ENCODE measurements around the gene SF3B2. TPM values are rescaled to one million over a fixed set of nuclear protein-coding genes. Genes with fewer than 3 reads are reported as not detected.

Gene SF3B2
- 100 to 1,000 TPM in 1 of 2 donors, 10 to 100 TPM in 1; 62.5 to 111 TPM for total RNA-seq

- Histone ChIP-seq H3K9me3 (no peaks in the 10 kb centered on the region), H3K4me3 (peak within 1 kb of the TSS; percentile 98 to 100), H3K4me1 (peaks cover under 1 to 38% of the 10 kb centered on the region in 2 donors)
These were observed at the start of gene SF3B2 for GRCh38 chr11:66051766-66052663. Gene SF3B2, plus strand, starts transcription at chr11:66052364. Its CDS starts 21 bp downstream, at chr11:66052385.

GRCh38 chr11:66002648-66003225 is 49.4 kb upstream of the SF3B2 start:
- Histone ChIP-seq H3K4me1 (peaks cover 0 to 22% of the 10 kb centered on the region in 2 donors), H3K4me3 (peak overlapping the region; percentile 77 to 86), H3K27me3 (no peaks in the 10 kb centered on the region), H3K9me3 (no peaks in the 10 kb centered on the region), H3K36me3 (peaks cover 42% of the 10 kb centered on the region), H3K27ac (peak overlapping the region; percentile 90 to 91)
- TF ChIP-seq, protein P1, sequence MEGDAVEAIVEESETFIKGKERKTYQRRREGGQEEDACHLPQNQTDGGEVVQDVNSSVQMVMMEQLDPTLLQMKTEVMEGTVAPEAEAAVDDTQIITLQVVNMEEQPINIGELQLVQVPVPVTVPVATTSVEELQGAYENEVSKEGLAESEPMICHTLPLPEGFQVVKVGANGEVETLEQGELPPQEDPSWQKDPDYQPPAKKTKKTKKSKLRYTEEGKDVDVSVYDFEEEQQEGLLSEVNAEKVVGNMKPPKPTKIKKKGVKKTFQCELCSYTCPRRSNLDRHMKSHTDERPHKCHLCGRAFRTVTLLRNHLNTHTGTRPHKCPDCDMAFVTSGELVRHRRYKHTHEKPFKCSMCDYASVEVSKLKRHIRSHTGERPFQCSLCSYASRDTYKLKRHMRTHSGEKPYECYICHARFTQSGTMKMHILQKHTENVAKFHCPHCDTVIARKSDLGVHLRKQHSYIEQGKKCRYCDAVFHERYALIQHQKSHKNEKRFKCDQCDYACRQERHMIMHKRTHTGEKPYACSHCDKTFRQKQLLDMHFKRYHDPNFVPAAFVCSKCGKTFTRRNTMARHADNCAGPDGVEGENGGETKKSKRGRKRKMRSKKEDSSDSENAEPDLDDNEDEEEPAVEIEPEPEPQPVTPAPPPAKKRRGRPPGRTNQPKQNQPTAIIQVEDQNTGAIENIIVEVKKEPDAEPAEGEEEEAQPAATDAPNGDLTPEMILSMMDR (IDR thresholded peaks at IDR 0.05) = peak in 1 of 2 donors; percentile 51
- DNase-seq (ENCODE audit: low spot score) = no peak

More at GRCh38 chr11:66051766-66052663, at the start of gene SF3B2:
- Histone ChIP-seq H3K36me3 (peaks cover 29% of the 10 kb centered on the region), H3K27ac (peak within 1 kb of the TSS; percentile 92 to 94), H3K27me3 (no peaks in the 10 kb centered on the region)
- peak; percentile 97 for DNase-seq (ENCODE audit: low spot score)
- TF ChIP-seq, protein P1 (IDR thresholded peaks at IDR 0.05) = peak in 1 of 2 donors; percentile 29

DNA sequence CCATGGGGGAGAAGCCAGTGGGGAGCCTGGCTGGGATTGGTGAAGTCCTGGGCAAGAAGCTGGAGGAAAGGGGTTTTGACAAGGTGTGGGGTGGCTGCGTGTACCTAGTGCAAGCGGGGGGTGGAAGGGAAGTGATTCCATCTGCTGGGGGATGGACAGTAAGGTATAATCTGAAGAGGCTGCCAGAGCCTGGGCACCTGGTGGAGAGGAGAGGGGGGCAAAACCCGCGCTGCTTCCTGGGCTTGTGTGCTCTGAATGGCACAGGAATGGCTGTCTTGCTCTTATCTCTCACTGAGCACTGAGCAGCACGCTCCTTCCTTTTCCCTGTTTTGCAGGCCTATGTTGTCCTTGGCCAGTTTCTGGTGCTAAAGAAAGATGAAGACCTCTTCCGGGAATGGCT is 48.9 kb upstream of the SF3B2 start:
- Histone ChIP-seq H3K27ac (peak overlapping the region; percentile 90 to 91), H3K27me3 (no peaks in the 10 kb centered on the region), H3K36me3 (peaks cover 36% of the 10 kb centered on the region), H3K4me3 (peak overlapping the region; percentile 77 to 86), H3K9me3 (no peaks in the 10 kb centered on the region), H3K4me1 (peaks cover 0 to 22% of the 10 kb centered on the region in 2 donors)
- DNase-seq (ENCODE audit: low spot score) = no peak
- TF ChIP-seq, protein P1 (IDR thresholded peaks at IDR 0.05) = no peak

DNA sequence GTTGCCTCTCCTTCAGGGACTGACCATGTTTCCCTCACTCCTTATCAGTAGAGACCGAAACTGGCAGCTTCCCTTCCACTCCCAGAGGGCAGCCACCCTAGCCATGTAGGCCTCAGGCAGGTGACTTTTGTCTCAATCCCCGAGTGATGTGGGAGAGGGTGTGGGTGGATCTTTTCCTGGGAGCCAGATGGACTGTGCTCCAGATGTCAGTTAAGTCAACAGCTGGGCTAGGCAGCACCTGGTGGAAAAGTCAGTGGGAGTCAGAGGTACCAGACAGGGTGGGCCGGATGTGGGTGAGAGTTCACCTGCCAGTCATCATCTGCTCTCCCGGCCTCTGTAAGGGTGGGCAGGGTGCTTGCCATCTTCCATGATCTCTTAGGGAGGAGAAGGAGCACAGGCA is 48.0 kb upstream of the SF3B2 start:
- H3K27me3 ChIP-seq = no peaks in the 10 kb centered on the region
- peaks cover 0 to 22% of the 10 kb centered on the region in 2 donors for H3K4me1 ChIP-seq
- DNase-seq (ENCODE audit: low spot score) = no peak
- peaks cover 27% of the 10 kb centered on the region for H3K36me3 ChIP-seq
- no peak overlapping the region for H3K4me3 ChIP-seq
- no peaks in the 10 kb centered on the region for H3K9me3 ChIP-seq
- TF ChIP-seq, protein P1 (IDR thresholded peaks at IDR 0.05) = no peak
- H3K27ac ChIP-seq = no peak overlapping the region

GRCh38 chr11:66006134-66006890 is 45.9 kb upstream of the SF3B2 start:
- peaks cover 14% of the 10 kb centered on the region for H3K36me3 ChIP-seq
- DNase-seq (ENCODE audit: low spot score) = no peak
- TF ChIP-seq, protein P1 (IDR thresholded peaks at IDR 0.05) = no peak
- no peaks in the 10 kb centered on the region for H3K9me3 ChIP-seq
- peaks cover 0 to 7% of the 10 kb centered on the region in 2 donors for H3K4me1 ChIP-seq
- H3K4me3 ChIP-seq = no peak overlapping the region
- no peaks in the 10 kb centered on the region for H3K27me3 ChIP-seq
- H3K27ac ChIP-seq = no peak overlapping the region

Measured in right atrium auricular region (tissue), 2 donors.